Memory B cell (primary cell): Measurements from ENCODE around the gene TBC1D8.
"Not testable (repeated sequence)": the region's sequence is repeated elsewhere in the genome, so short reads cannot be mapped to it uniquely, and the experiment has no call there.

Experiments used
- ATAC-seq: fragments of 150-1000 bp; cut with Tn5 transposase; 2 replicates; pipeline ENCODE4 v1.10.0; 2021; ENCODE audit warnings: low read depth, mild to moderate bottlenecking, moderate library complexity
- DNase-seq, 2 donors: peaks; one replicate each; pipeline ENCODE4 v3.0.0; 2022; ENCODE audit warnings: low spot score in 2 of 2
- H3K27ac Mint-ChIP-seq: one replicate; pipeline ENCODE4 v1.8.0; 2022; ENCODE audit warnings: mild to moderate bottlenecking, moderate library complexity, mixed read lengths
- H3K27me3 Mint-ChIP-seq: one replicate; pipeline ENCODE4 v1.8.0; 2022; ENCODE audit warnings: mixed read lengths
- H3K36me3 Mint-ChIP-seq: one replicate; pipeline ENCODE4 v1.8.0; 2022; ENCODE audit warnings: mild to moderate bottlenecking, mixed read lengths
- H3K4me1 Mint-ChIP-seq: one replicate; pipeline ENCODE4 v1.8.0; 2022; ENCODE audit warnings: mixed read lengths
- H3K4me3 Mint-ChIP-seq: one replicate; pipeline ENCODE4 v1.8.0; 2022; ENCODE audit warnings: mild to moderate bottlenecking, moderate library complexity, mixed read lengths
- H3K9me3 Mint-ChIP-seq: one replicate; pipeline ENCODE4 v1.8.0; 2022; ENCODE audit warnings: mixed read lengths

The TBC1D8 gene

GRCh38 chr2:101064505-101064867 lies 86.7 kb downstream of the TBC1D8 start:
- Mint-ChIP-seq H3K36me3 (no peaks in the 10 kb centered on the region), H3K27me3 (no peaks in the 10 kb centered on the region), H3K9me3 (no peaks in the 10 kb centered on the region), H3K27ac (no peak overlapping the region), H3K4me3 (no peak overlapping the region), H3K4me1 (no peaks in the 10 kb centered on the region)
- no peak for DNase-seq
- ATAC-seq, result no peak

GRCh38 chr2:101064125-101064502 lies 87.1 kb downstream of the TBC1D8 start:
- H3K4me1 Mint-ChIP-seq, result no peaks in the 10 kb centered on the region
- no peak overlapping the region for H3K27ac Mint-ChIP-seq
- no peaks in the 10 kb centered on the region for H3K36me3 Mint-ChIP-seq
- ATAC-seq (no peak), DNase-seq (no peak)
- no peak overlapping the region for H3K4me3 Mint-ChIP-seq
- H3K27me3 Mint-ChIP-seq, result no peaks in the 10 kb centered on the region
- H3K9me3 Mint-ChIP-seq, result no peaks in the 10 kb centered on the region

GRCh38 chr2:101063352-101064124 lies 87.6 kb downstream of the TBC1D8 start:
- Mint-ChIP-seq H3K27ac (no peak overlapping the region), H3K9me3 (no peaks in the 10 kb centered on the region), H3K27me3 (no peaks in the 10 kb centered on the region), H3K36me3 (no peaks in the 10 kb centered on the region), H3K4me1 (no peaks in the 10 kb centered on the region), H3K4me3 (no peak overlapping the region)
- DNase-seq (no peak), ATAC-seq (no peak)

GRCh38 chr2:101058386-101058785 lies 92.8 kb downstream of the TBC1D8 start:
- no peaks in the 10 kb centered on the region for H3K9me3 Mint-ChIP-seq
- H3K36me3 Mint-ChIP-seq, result no peaks in the 10 kb centered on the region
- no peak overlapping the region for H3K27ac Mint-ChIP-seq
- H3K4me3 Mint-ChIP-seq, result no peak overlapping the region
- no peak for ATAC-seq
- H3K4me1 Mint-ChIP-seq, result no peaks in the 10 kb centered on the region
- no peak for DNase-seq
- H3K27me3 Mint-ChIP-seq, result no peaks in the 10 kb centered on the region

- ATAC-seq (no peak), DNase-seq (no peak)
- H3K27me3 Mint-ChIP-seq, result peaks cover 2% of the 10 kb centered on the region
- H3K27ac Mint-ChIP-seq, result no peak overlapping the region
- H3K9me3 Mint-ChIP-seq, result no peaks in the 10 kb centered on the region
- H3K36me3 Mint-ChIP-seq, result no peaks in the 10 kb centered on the region
- H3K4me3 Mint-ChIP-seq, result no peak overlapping the region
- no peaks in the 10 kb centered on the region for H3K4me1 Mint-ChIP-seq
Observed at GRCh38 chr2:101057051-101057933, 93.9 kb downstream of the TBC1D8 start.

DNA sequence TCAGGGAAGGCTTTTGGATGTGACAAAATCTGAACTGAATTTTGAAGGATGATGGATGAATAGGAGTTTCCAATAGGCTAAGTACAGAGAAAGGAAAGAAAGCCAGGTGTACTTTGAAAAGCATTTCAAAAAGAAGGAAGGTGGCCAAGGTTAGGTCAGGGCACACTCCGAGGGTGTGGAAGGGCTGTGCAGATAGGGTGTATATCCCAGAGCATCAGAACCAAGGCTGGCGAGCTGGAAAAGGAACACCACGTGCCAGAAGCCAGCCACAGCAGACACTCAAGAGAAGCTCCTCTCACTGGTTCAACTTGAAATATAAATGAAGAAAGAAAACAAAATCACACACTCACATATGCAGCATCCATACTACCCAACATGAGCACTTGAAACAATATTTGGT lies 98.1 kb downstream of the TBC1D8 start:
- H3K4me1 Mint-ChIP-seq, result no peaks in the 10 kb centered on the region
- no peak overlapping the region for H3K27ac Mint-ChIP-seq
- DNase-seq, result no peak
- no peaks in the 10 kb centered on the region for H3K9me3 Mint-ChIP-seq
- no peak for ATAC-seq
- peaks cover 5% of the 10 kb centered on the region for H3K36me3 Mint-ChIP-seq
- peaks cover 2% of the 10 kb centered on the region for H3K27me3 Mint-ChIP-seq
- no peak overlapping the region for H3K4me3 Mint-ChIP-seq

GRCh38 chr2:101052147-101052546 lies 99.0 kb downstream of the TBC1D8 start:
- Mint-ChIP-seq H3K36me3 (peaks cover 5% of the 10 kb centered on the region), H3K27me3 (peaks cover 2% of the 10 kb centered on the region), H3K4me1 (no peaks in the 10 kb centered on the region), H3K9me3 (no peaks in the 10 kb centered on the region), H3K27ac (no peak overlapping the region), H3K4me3 (no peak overlapping the region)
- DNase-seq, result no peak
- no peak for ATAC-seq

DNA sequence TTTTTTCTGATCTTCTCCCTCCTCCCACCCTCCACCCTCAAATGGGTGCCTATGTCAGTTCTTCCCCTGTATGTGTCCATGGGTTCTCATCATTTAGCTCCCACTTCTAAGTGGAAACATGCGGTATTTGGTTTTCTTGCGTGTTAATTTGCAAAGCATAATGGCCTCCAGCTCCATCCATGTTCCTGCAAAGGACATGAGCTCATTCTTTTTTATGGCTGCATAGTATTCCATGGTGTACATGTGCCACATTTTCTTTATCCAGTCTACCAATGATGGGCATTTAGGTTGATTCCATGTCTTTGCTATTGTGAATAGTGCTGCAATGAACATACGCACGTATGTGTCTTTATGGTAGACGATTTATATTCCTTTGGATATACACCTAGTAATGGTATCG lies 100.3 kb downstream of the TBC1D8 start:
- H3K9me3 Mint-ChIP-seq, DNase-seq, H3K36me3 Mint-ChIP-seq, ATAC-seq, H3K4me1 Mint-ChIP-seq, H3K27ac Mint-ChIP-seq, H3K4me3 Mint-ChIP-seq, H3K27me3 Mint-ChIP-seq: not testable (repeated sequence)

- H3K4me3 Mint-ChIP-seq, result no peak overlapping the region
- peaks cover 6% of the 10 kb centered on the region for H3K4me1 Mint-ChIP-seq
- peaks cover 2% of the 10 kb centered on the region for H3K27me3 Mint-ChIP-seq
- no peak overlapping the region for H3K27ac Mint-ChIP-seq
- no peaks in the 10 kb centered on the region for H3K9me3 Mint-ChIP-seq
- DNase-seq (no peak), ATAC-seq (no peak)
- H3K36me3 Mint-ChIP-seq, result peaks cover 5% of the 10 kb centered on the region
Observed at GRCh38 chr2:101048756-101049155, 102.4 kb downstream of the TBC1D8 start.

DNA sequence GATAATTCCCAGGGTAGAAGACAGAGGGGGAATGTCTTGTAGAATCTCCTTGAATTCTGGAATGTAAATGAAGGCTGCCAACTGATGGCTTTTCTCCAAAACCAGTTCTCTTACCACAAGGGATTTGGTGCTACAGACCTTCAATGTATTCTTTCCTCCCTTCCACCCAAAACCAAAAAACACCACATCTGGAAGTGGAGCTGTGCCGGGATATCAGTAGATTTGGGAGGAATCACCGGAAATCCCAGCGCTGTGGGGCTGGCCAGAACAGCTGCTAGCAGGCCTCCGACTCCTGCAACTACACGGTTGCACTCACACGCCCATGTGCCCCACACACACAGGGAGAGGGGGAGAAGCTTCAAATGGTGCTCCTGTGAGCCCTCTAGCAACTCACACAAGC lies 103.4 kb downstream of the TBC1D8 start:
- no peak for DNase-seq
- no peaks in the 10 kb centered on the region for H3K9me3 Mint-ChIP-seq
- H3K27ac Mint-ChIP-seq, result no peak overlapping the region
- no peak overlapping the region for H3K4me3 Mint-ChIP-seq
- H3K36me3 Mint-ChIP-seq, result peaks cover 5% of the 10 kb centered on the region
- H3K27me3 Mint-ChIP-seq, result peaks cover under 1% of the 10 kb centered on the region
- H3K4me1 Mint-ChIP-seq, result peaks cover 7% of the 10 kb centered on the region
- ATAC-seq, result no peak

- Mint-ChIP-seq H3K27me3 (no peaks in the 10 kb centered on the region), H3K27ac (peak overlapping the region; percentile 60), H3K4me1 (peaks cover 7% of the 10 kb centered on the region), H3K4me3 (no peak overlapping the region), H3K36me3 (peaks cover 5% of the 10 kb centered on the region), H3K9me3 (no peaks in the 10 kb centered on the region)
- no peak for ATAC-seq
- no peak for DNase-seq
Observed at GRCh38 chr2:101047075-101047766, 104.0 kb downstream of the TBC1D8 start.

GRCh38 chr2:101045330-101045729 lies 105.9 kb downstream of the TBC1D8 start:
- peaks cover 12% of the 10 kb centered on the region for H3K4me1 Mint-ChIP-seq
- H3K27me3 Mint-ChIP-seq, result no peaks in the 10 kb centered on the region
- H3K9me3 Mint-ChIP-seq, result no peaks in the 10 kb centered on the region
- no peak overlapping the region for H3K27ac Mint-ChIP-seq
- no peak for DNase-seq
- no peak overlapping the region for H3K4me3 Mint-ChIP-seq
- no peaks in the 10 kb centered on the region for H3K36me3 Mint-ChIP-seq
- no peak for ATAC-seq

GRCh38 chr2:101041413-101041812 lies 109.8 kb downstream of the TBC1D8 start:
- no peaks in the 10 kb centered on the region for H3K9me3 Mint-ChIP-seq
- ATAC-seq (no peak), DNase-seq (no peak)
- H3K4me3 Mint-ChIP-seq, result no peak overlapping the region
- no peaks in the 10 kb centered on the region for H3K27me3 Mint-ChIP-seq
- H3K36me3 Mint-ChIP-seq, result peaks cover 3% of the 10 kb centered on the region
- peaks cover 15% of the 10 kb centered on the region for H3K4me1 Mint-ChIP-seq
- H3K27ac Mint-ChIP-seq, result no peak overlapping the region

GRCh38 chr2:101040761-101041160 lies 110.4 kb downstream of the TBC1D8 start:
- Mint-ChIP-seq H3K27me3 (no peaks in the 10 kb centered on the region), H3K4me1 (peaks cover 15% of the 10 kb centered on the region), H3K4me3 (no peak overlapping the region), H3K27ac (no peak overlapping the region), H3K9me3 (no peaks in the 10 kb centered on the region), H3K36me3 (peaks cover 3% of the 10 kb centered on the region)
- DNase-seq (no peak), ATAC-seq (no peak)
